Measurements from ENCODE around the gene SMU1.

SMU1 gene

GRCh38 chr9:33044677-33045282 lies 31.7 kb downstream of the SMU1 start:
- DNase-seq (ENCODE audit: low read depth) = no peak

DNA sequence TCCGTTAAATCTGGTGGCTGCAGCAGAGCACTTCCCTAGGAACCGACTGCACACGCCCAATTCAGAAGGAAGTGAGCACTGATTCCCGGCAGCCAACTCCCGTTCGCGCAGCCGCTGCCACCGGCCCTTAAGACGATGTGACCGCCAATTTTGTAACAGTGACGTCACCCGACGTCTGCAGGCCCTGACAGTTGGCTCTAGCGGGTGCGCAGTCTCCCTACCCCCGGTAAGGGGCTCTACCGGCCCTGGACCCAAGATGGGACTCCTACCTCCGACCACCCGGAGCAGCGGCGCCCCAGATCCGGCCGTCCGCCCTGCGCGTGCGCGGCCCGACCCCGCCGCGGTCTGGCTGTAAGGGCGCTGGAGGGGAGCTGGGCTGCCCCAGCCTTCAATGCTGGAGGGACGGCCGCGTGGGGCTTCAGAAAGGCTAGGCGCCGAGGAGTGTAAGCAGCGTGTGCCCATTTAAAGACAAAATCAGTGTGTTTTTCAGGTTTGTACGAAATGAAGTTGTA lies 32.3 kb downstream of the SMU1 start:
- peak; percentile 58 for DNase-seq (ENCODE audit: low read depth)

GRCh38 chr9:33043671-33044070 lies 32.8 kb downstream of the SMU1 start:
- no peak for DNase-seq (ENCODE audit: low read depth)

- DNase-seq (ENCODE audit: low read depth) = no peak
These were observed 34.0 kb downstream of the SMU1 start for GRCh38 chr9:33042473-33042872.

- DNase-seq (ENCODE audit: low read depth) = no peak
These were observed 34.9 kb downstream of the SMU1 start for GRCh38 chr9:33041432-33042188.

GRCh38 chr9:33040792-33041431 lies 35.6 kb downstream of the SMU1 start:
- no peak for DNase-seq (ENCODE audit: low read depth)

- DNase-seq (ENCODE audit: low read depth) = no peak
These were observed 43.6 kb downstream of the SMU1 start for GRCh38 chr9:33032865-33033264.

GRCh38 chr9:33032292-33032691 lies 44.2 kb downstream of the SMU1 start:
- DNase-seq (ENCODE audit: low read depth) = no peak

DNA sequence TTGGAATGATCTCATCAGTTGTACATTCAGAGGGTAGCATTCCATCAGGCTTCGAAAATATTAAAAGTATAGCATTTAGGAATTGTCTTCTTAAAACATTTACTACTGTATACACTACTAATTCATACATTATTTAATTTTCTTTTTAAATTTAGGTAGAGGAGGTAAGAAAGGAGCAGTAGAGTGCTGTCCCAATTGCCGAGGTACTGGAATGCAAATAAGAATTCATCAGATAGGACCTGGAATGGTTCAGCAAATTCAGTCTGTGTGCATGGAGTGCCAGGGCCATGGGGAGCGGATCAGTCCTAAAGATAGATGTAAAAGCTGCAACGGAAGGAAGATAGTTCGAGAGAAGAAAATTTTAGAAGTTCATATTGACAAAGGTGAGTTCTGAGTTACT lies 46.2 kb downstream of the SMU1 start:
- no peak for DNase-seq (ENCODE audit: low read depth)

GRCh38 chr9:33029231-33029786 lies 47.2 kb downstream of the SMU1 start:
- no peak for DNase-seq (ENCODE audit: low read depth)

GRCh38 chr9:33025572-33026342 lies 50.7 kb downstream of the SMU1 start:
- peak; percentile 67 for DNase-seq (ENCODE audit: low read depth)

DNA sequence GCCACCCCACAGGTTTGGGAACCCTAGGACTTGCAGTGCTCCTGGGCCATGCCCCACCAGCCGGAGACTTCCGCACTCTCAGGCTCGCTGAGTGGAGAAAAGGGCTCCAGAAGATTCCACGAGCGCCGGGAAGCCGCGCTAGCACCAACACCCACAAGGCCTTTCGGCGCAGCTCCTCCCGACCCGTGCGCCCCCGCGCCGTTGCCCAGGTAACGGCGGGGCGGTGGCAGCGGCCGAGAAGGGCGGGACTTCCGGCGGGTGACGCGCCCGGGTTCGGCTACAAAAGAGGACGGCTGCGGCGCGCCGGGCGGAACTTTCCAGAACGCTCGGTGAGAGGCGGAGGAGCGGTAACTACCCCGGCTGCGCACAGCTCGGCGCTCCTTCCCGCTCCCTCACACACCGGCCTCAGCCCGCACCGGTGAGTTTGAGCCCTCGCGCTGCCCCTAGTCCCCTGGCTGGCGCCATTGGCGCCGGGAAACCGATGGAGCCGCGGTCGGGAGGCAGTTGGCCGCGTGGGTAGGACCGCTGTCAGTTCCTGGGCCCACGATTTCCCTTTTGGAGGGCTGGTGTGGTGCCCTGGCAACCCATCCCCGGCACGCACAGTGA lies 51.4 kb downstream of the SMU1 start, which contains the start of gene DNAJA1:
Gene DNAJA1 (plus strand): TSS at position 308 of the 606 bp plus-strand sequence. CDS start 1,212 bp downstream, outside the sequence.
- DNase-seq (ENCODE audit: low read depth) = peak; percentile 96

DNA sequence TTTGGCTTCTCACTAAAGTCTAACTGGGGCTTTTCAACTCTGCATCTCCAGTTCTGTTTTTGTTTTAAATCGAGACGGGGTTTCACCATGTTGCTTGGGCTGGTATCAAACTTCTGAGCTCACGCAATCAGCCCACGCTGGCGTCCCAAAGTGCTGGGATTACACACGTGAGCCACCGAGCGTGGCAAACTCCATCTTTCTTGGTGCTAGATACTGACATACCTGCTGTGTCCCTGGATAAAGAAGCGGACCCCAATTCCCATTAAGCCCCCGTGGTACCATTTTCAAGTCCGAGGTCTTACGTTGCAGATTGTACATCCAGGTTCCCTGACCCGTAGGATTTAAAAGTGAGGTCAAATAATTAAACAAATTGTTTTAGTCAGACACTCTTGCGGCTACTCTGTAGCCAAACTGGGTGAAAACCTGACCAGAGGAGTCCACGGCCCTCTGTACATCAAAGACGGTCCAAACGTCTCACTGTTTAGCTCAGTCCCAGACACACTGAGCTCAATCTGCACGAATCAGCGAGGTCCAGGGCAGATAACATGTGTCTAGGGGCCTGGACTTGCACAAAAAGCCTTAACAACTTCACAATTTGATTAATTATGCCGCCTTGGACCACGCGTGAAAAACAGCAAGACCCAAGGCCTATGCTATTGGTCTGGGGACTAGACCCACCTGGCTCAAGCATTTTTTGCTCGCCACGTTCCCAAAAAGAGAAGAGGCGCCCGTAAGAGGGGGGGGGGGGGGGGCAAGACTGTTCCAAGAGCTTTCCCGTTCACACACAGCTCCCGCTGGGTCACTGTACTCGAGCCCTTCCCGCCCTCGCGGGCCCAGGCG lies 52.1 kb downstream of the SMU1 start:
- no peak for DNase-seq (ENCODE audit: low read depth)

DNA sequence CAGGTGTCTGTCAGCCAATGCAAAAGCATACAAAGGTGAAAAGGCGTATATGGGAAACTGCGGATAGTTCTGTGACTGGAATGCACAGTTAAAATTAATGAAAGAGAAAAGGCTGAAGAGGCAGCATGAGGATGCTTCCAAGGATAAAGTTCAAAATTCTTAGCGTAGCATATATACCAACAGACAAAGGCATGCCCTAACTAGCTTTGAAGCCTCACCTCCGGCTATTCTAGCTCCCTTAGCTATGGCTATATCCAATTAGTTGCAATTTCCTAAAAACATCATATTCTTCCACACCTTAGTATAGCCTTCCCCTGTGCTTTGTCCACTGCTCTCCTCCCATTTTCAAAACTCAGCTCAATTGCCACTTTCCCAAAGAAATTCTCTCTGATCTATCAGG lies 52.8 kb downstream of the SMU1 start:
- DNase-seq (ENCODE audit: low read depth) = no peak

DNA sequence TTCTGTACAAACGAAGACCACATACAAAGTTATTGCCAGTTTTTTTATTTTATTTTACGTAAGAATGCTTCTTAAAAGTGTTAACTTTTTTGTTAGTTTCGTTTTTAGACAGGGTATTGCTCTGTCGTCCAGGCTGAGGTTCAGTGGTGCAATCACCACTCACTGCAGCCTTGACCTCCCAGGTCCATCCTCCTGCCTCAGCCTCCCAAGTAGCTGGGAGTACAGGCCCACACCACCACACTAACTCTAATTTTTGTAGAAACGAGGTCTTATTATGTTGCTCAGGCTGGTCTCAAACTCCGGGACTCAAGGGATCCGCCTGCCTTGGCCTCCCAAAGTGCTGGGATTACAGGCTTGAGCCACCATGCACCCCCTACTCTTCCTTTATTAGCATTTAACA lies 53.7 kb downstream of the SMU1 start:
- DNase-seq (ENCODE audit: low read depth) = no peak

GRCh38 chr9:33022303-33022702 lies 54.2 kb downstream of the SMU1 start:
- no peak for DNase-seq (ENCODE audit: low read depth)

DNA sequence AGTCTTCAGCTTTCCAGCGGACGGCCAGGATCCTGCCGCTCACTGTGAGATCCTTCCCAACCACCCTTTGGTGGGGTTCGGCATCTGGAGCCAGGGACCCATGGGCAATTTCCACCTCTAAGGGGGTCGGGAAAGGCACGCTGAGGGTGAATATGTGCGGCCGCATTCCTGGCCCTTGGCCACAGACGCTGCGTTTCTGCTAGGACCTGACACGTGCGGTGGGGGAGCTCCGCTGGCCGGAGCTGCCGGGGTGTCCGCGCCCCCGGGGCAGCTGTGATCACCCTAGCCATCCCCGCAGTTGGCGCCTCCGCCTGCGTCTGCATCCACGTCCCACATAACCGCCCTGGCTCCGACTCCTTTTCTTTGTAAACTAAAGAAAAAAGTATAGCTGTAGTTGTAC lies 56.7 kb downstream of the SMU1 start:
- no peak for DNase-seq (ENCODE audit: low read depth)

DNA sequence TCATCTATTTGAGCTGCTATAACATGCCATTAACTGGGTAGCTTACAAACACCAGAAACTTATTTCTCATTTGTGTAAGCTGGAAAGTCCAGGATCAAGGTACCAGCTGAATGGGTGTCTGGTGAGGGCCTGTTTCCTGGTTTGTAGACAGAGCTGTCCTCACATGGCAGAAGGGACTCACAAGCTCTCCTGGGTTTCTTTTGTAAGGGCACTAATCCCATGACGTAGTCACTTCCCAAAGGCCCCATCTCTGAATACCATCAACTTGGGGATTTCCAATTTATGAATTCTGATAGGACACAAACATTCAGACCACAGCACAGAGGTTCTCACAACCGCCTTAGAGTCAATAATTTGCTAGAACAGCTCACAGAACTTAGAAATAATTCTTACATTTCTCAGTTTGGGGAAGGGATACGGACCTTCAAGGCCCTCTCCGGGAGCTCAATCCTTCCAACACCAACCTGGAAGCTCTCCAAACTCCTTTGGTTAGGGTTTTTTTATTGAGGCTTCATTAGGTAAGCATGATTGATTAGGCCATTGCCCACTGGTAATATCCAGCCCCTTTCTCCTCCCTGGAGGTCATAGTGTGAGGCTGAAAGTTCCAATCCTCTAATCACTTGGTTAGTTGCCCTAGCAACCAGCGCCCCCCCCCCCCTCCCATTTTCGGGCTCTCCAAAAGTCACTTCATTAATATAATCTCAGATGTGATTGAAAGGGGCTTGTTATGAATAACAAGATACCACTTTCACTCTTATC lies 59.0 kb downstream of the SMU1 start:
- DNase-seq (ENCODE audit: low read depth) = no peak

- DNase-seq (ENCODE audit: low read depth) = no peak
These were observed 61.8 kb downstream of the SMU1 start for GRCh38 chr9:33014665-33015014.
